ENCODE results near the gene RFC3. TPM values are rescaled to one million over a fixed set of nuclear protein-coding genes. Genes with fewer than 3 reads are reported as not detected.

RFC3 gene
- total RNA-seq, 1 experiment from 2014 or later = 38.2 TPM

- H4K20me1 ChIP-seq (ENCODE audit: insufficient read depth) = 0 out of 2 replicates have a peak, but pooled peaks cover 3% of the 10 kb centered on the region
- RAD21 ChIA-PET (ENCODE audit: low non-redundant PET in 1 of 2, low total read pairs in 2 of 2, uncharacterized antibody in 2 of 2, unreplicated experiment in 2 of 2) = no interaction called here
- intact Hi-C loops (cut with micrococcal nuclease) = no loop called here
- H3K4me3 ChIP-seq (replicated peaks in 1 of 2; ENCODE audit: low read depth in 1 of 2, low read length in 2 of 2) = no peak overlapping the region
- H3K27ac ChIP-seq (ENCODE audit: low read depth, low read length) = no peak overlapping the region
- H3K79me2 ChIP-seq (ENCODE audit: insufficient read depth, low read length) = peaks cover 22% of the 10 kb centered on the region
- TF ChIP-seq JUND (IDR thresholded peaks at IDR 0.05) (no peak), SP1 (IDR thresholded peaks at IDR 0.05; ENCODE audit: low read depth) (no peak), ELF1 (IDR thresholded peaks at IDR 0.05; ENCODE audit: borderline replicate concordance, low read depth) (no peak), MAX (IDR thresholded peaks at IDR 0.05) (no peak), REST (IDR thresholded peaks at IDR 0.05; ENCODE audit: low read depth) (no peak), EZH2phosphoT487 (IDR thresholded peaks at IDR 0.05; ENCODE audit: borderline replicate concordance) (no peak), ZNF274 (IDR thresholded peaks at IDR 0.05; ENCODE audit: low read depth, low read length) (no peak)
- TF ChIP-seq, protein P1, sequence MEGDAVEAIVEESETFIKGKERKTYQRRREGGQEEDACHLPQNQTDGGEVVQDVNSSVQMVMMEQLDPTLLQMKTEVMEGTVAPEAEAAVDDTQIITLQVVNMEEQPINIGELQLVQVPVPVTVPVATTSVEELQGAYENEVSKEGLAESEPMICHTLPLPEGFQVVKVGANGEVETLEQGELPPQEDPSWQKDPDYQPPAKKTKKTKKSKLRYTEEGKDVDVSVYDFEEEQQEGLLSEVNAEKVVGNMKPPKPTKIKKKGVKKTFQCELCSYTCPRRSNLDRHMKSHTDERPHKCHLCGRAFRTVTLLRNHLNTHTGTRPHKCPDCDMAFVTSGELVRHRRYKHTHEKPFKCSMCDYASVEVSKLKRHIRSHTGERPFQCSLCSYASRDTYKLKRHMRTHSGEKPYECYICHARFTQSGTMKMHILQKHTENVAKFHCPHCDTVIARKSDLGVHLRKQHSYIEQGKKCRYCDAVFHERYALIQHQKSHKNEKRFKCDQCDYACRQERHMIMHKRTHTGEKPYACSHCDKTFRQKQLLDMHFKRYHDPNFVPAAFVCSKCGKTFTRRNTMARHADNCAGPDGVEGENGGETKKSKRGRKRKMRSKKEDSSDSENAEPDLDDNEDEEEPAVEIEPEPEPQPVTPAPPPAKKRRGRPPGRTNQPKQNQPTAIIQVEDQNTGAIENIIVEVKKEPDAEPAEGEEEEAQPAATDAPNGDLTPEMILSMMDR (IDR thresholded peaks at IDR 0.05 in 2 of 3, conservative IDR thresholded peaks at IDR 0.05 in 1 of 3; ENCODE audit: borderline replicate concordance in 1 of 3, insufficient read depth in 1 of 3, low read depth in 2 of 3, low read length in 2 of 3) = no peak
- TF ChIP-seq, protein P2, sequence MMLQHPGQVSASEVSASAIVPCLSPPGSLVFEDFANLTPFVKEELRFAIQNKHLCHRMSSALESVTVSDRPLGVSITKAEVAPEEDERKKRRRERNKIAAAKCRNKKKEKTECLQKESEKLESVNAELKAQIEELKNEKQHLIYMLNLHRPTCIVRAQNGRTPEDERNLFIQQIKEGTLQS (IDR thresholded peaks at IDR 0.05) = no peak
- H3K36me3 ChIP-seq (ENCODE audit: control insufficient read depth in 1 of 2, insufficient read depth in 2 of 2, low read length in 2 of 2) = peaks cover 17 to 28% of the 10 kb centered on the region in 2 experiments
- no peaks in the 10 kb centered on the region for H3K4me1 ChIP-seq (ENCODE audit: control insufficient read depth in 1 of 2, insufficient read depth in 2 of 2, low read length in 2 of 2)
- no peak for ATAC-seq
- H3K9me2 ChIP-seq (ENCODE audit: insufficient read depth) = no peaks in the 10 kb centered on the region
- no peak overlapping the region for H2AFZ ChIP-seq (ENCODE audit: low read depth, low read length, poor library complexity, severe bottlenecking)
- no peak overlapping the region for H3K4me2 ChIP-seq (ENCODE audit: low read length)
- H3K9ac ChIP-seq (ENCODE audit: low read length) = no peak overlapping the region
- CTCF ChIA-PET = no interaction called here
- DNase-seq (ENCODE audit: low read depth, low spot score) = no peak
- H3K27me3 ChIP-seq (ENCODE audit: insufficient read depth, low read length) = no peaks in the 10 kb centered on the region
- POLR2A ChIA-PET = no interaction called here
- BruUV-seq (replicated peaks) = no TSS peak
- no peaks in the 10 kb centered on the region for H3K9me3 ChIP-seq (ENCODE audit: control insufficient read depth in 1 of 2, insufficient read depth in 1 of 2, low read depth in 1 of 2, low read length in 2 of 2)
Observed at GRCh38 chr13:33840402-33840801, 22.5 kb downstream of the RFC3 start.
